ENCODE data around the gene ENDOV. TPM values are rescaled to one million over a fixed set of nuclear protein-coding genes. Genes with fewer than 3 reads are reported as not detected.

The ENDOV gene
- total RNA-seq, 2 experiments from 2014 or later = 16.8 to 18.1 TPM

- H3K4me3 Mint-ChIP-seq = no peak overlapping the region
- intact Hi-C loops (cut with micrococcal nuclease) = no loop called here
- no peak for ATAC-seq
- no peak overlapping the region for H3K27ac Mint-ChIP-seq
- ChIA-PET CTCF (no interaction called here), POLR2A (interaction anchor here (1.2 to 1.5 kb wide), 2 partner anchors 9 to 12 kb away, joined by 3 to 6 read pairs; no protein-coding TSS in a partner anchor)
- no peak for DNase-seq
- no peaks in the 10 kb centered on the region for H3K36me3 Mint-ChIP-seq (ENCODE audit: low read depth)
- TF ChIP-seq CTCF (IDR thresholded peaks at IDR 0.05) = no peak
- no peaks in the 10 kb centered on the region for H3K9me3 Mint-ChIP-seq
- H3K27me3 Mint-ChIP-seq = peaks cover 7% of the 10 kb centered on the region
- no peaks in the 10 kb centered on the region for H3K4me1 Mint-ChIP-seq (ENCODE audit: low read depth)
Observed at GRCh38 chr17:80442323-80442659, 27.3 kb downstream of the ENDOV start.

GRCh38 chr17:80442764-80443163 is 27.8 kb downstream of the ENDOV start:
- intact Hi-C loops (cut with micrococcal nuclease) = no loop called here
- Mint-ChIP-seq H3K9me3 (no peaks in the 10 kb centered on the region), H3K4me3 (no peak overlapping the region), H3K27me3 (peaks cover 7% of the 10 kb centered on the region), H3K27ac (no peak overlapping the region), H3K36me3 (ENCODE audit: low read depth) (no peaks in the 10 kb centered on the region), H3K4me1 (ENCODE audit: low read depth) (no peaks in the 10 kb centered on the region)
- no peak for ATAC-seq
- DNase-seq = no peak
- no peak for TF ChIP-seq CTCF (IDR thresholded peaks at IDR 0.05)
- ChIA-PET CTCF (interaction anchor here (0.9 kb wide), 1 partner anchor 133 kb away, joined by 4 read pairs; no protein-coding TSS in a partner anchor), POLR2A (interaction anchor here (1.2 to 1.5 kb wide), 2 partner anchors 8 to 11 kb away, joined by 3 to 6 read pairs; no protein-coding TSS in a partner anchor)

GRCh38 chr17:80443498-80443897 is 28.5 kb downstream of the ENDOV start:
- H3K4me1 Mint-ChIP-seq (ENCODE audit: low read depth) = no peaks in the 10 kb centered on the region
- TF ChIP-seq CTCF (IDR thresholded peaks at IDR 0.05) = no peak
- ChIA-PET POLR2A (interaction anchor here (1.2 kb wide), 1 partner anchor 11 kb away, joined by 6 read pairs; no protein-coding TSS in a partner anchor), CTCF (interaction anchor here (0.9 kb wide), 1 partner anchor 132 kb away, joined by 4 read pairs; no protein-coding TSS in a partner anchor)
- peaks cover 7% of the 10 kb centered on the region for H3K27me3 Mint-ChIP-seq
- intact Hi-C loops (cut with micrococcal nuclease) = no loop called here
- no peaks in the 10 kb centered on the region for H3K36me3 Mint-ChIP-seq (ENCODE audit: low read depth)
- no peak for DNase-seq
- H3K27ac Mint-ChIP-seq = no peak overlapping the region
- H3K9me3 Mint-ChIP-seq = no peaks in the 10 kb centered on the region
- ATAC-seq = no peak
- H3K4me3 Mint-ChIP-seq = no peak overlapping the region

- no peak for DNase-seq
- intact Hi-C loops (cut with micrococcal nuclease) = no loop called here
- H3K9me3 Mint-ChIP-seq = no peaks in the 10 kb centered on the region
- no peak overlapping the region for H3K4me3 Mint-ChIP-seq
- CTCF ChIA-PET = no interaction called here
- no peaks in the 10 kb centered on the region for H3K4me1 Mint-ChIP-seq (ENCODE audit: low read depth)
- H3K36me3 Mint-ChIP-seq (ENCODE audit: low read depth) = no peaks in the 10 kb centered on the region
- TF ChIP-seq CTCF (IDR thresholded peaks at IDR 0.05) = no peak
- H3K27ac Mint-ChIP-seq = no peak overlapping the region
- no peak for ATAC-seq
- H3K27me3 Mint-ChIP-seq = peaks cover 7% of the 10 kb centered on the region
- POLR2A ChIA-PET = no interaction called here
Observed at GRCh38 chr17:80443916-80444643, 29.1 kb downstream of the ENDOV start.

- H3K27ac Mint-ChIP-seq = no peak overlapping the region
- H3K36me3 Mint-ChIP-seq (ENCODE audit: low read depth) = no peaks in the 10 kb centered on the region
- intact Hi-C loops (cut with micrococcal nuclease) = no loop called here
- no peaks in the 10 kb centered on the region for H3K4me1 Mint-ChIP-seq (ENCODE audit: low read depth)
- POLR2A ChIA-PET = no interaction called here
- ATAC-seq = no peak
- H3K9me3 Mint-ChIP-seq = no peaks in the 10 kb centered on the region
- DNase-seq = no peak
- CTCF ChIA-PET = no interaction called here
- TF ChIP-seq CTCF (IDR thresholded peaks at IDR 0.05) = no peak
- H3K4me3 Mint-ChIP-seq = no peak overlapping the region
- peaks cover 7% of the 10 kb centered on the region for H3K27me3 Mint-ChIP-seq
Observed at GRCh38 chr17:80444644-80444979, 29.6 kb downstream of the ENDOV start.

Data from activated CD8-positive, alpha-beta T cell treated with anti-CD3 and anti-CD28 coated beads for 36 hours (primary cell).